HepG2 (cell line): ENCODE results near the gene RNASE11. TPM values are rescaled to one million over a fixed set of nuclear protein-coding genes. Genes with fewer than 3 reads are reported as not detected.

Source experiments
- ATAC-seq: fragments of 200-7000 bp; cut with Tn5 transposase; 3 replicates; pipeline ENCODE4 v1.9.1; 2020; ENCODE audit warnings: mild to moderate bottlenecking, moderate library complexity
- BruUV-seq: library from RNA; stranded (reverse); fragments of 400-500 nt; replicated peaks from 2 replicates; lab custom pipeline; 2021; lab: Mats Ljungman, UMichigan
- CTCF ChIA-PET: fragments of 300-600 bp; formaldehyde crosslinking; extraction: SDS; loops from one replicate; lab custom pipeline; 2021; ENCODE audit warnings: low total read pairs, inconsistent platforms, low intra/inter-chr PET ratio; lab: Yijun Ruan, JAX
- POLR2A ChIA-PET: fragments of 350-600 bp; sonication (Branson Sonifier 250); formaldehyde crosslinking; loops from one replicate; lab custom pipeline; 2020; ENCODE audit warnings: antibody characterized with exemption, inconsistent platforms; lab: Yijun Ruan, JAX
- DNase-seq: peaks from one replicate; pipeline ENCODE4 v3.0.0-alpha.2; 2015; ENCODE audit warnings: low spot score
- FAIRE-seq: peaks from 3 replicates; lab custom pipeline; 2011; peaks lifted over from hg19 to GRCh38; lab: Jason Lieb, UNC
- H2AFZ ChIP-seq: one replicate; pipeline ENCODE4 v1.6.1; 2011; ENCODE audit warnings: low read length, inconsistent platforms
- H3K27ac ChIP-seq: fragments of 300-600 bp; 3 replicates; pipeline ENCODE4 v1.8.0; 2011; ENCODE audit warnings: mixed run types, mild to moderate bottlenecking, mixed read lengths, low read length, inconsistent platforms; ENCODE audit not compliant: insufficient read depth; ENCODE audit errors: extremely low read length
- H3K27me3 ChIP-seq, 2 experiments: fragments of 200-600 bp in 1 of 2; 2 replicates in 1 of 2; 3 replicates in 1 of 2; pipeline versions ENCODE4 v1.6.0 to v1.8.0; 2011; ENCODE audit warnings: low read length in 2 of 2, mild to moderate bottlenecking in 2 of 2, moderate library complexity in 2 of 2, inconsistent platforms in 1 of 2; ENCODE audit not compliant: insufficient read depth in 2 of 2, control insufficient read depth in 1 of 2
- H3K36me3 ChIP-seq, 2 experiments: fragments of 200-600 bp in 1 of 2; replicated peaks in 1 of 2; 2 replicates in 1 of 2; 3 replicates in 1 of 2; pipeline versions ENCODE4 v1.5.1 to v1.8.0; 2011; ENCODE audit warnings: low read length in 2 of 2, inconsistent platforms in 1 of 2; ENCODE audit not compliant: insufficient read depth in 2 of 2, control insufficient read depth in 1 of 2
- H3K4me1 ChIP-seq: 2 replicates; pipeline ENCODE4 v1.5.1; 2012; ENCODE audit warnings: low read length, inconsistent platforms; ENCODE audit not compliant: insufficient read depth
- H3K4me2 ChIP-seq: 2 replicates; pipeline ENCODE4 v1.6.0; 2011; ENCODE audit warnings: low read depth, low read length, inconsistent platforms
- H3K4me3 ChIP-seq, 3 experiments: fragments of 200-600 bp in 1 of 3; sonication (generic), shearing (Covaris generic) in 1 of 3; replicated peaks in 1 of 3; 2 replicates each; pipeline ENCODE4 v1.5.1; 2011 to 2016; ENCODE audit warnings: low read length in 3 of 3, inconsistent platforms in 2 of 3, low read depth in 2 of 3, mild to moderate bottlenecking in 2 of 3, control low read depth in 1 of 3, mixed read lengths in 1 of 3; ENCODE audit not compliant: insufficient read depth in 1 of 3
- H3K79me2 ChIP-seq: one replicate; pipeline ENCODE4 v1.6.1; 2011; ENCODE audit warnings: low read length, inconsistent platforms; ENCODE audit not compliant: insufficient read depth
- H3K9ac ChIP-seq: 2 replicates; pipeline ENCODE4 v1.6.0; 2011; ENCODE audit warnings: mild to moderate bottlenecking, low read depth, low read length, inconsistent platforms; ENCODE audit not compliant: insufficient read depth
- H3K9me3 ChIP-seq: 2 replicates; pipeline ENCODE4 v1.5.1; 2012; ENCODE audit warnings: mild to moderate bottlenecking, low read length
- H4K20me1 ChIP-seq: 2 replicates; pipeline ENCODE4 v1.6.0; 2011; ENCODE audit warnings: inconsistent platforms, mild to moderate bottlenecking, low read length, moderate library complexity; ENCODE audit not compliant: insufficient read depth
- HOXA3 ChIP-seq: sonication (generic); formaldehyde crosslinking; IDR thresholded peaks from 2 replicates; pipeline ENCODE4 v1.5.0; 2020; ENCODE audit warnings: missing genetic modification reagents
- LCORL ChIP-seq, 2 experiments: fragments of 450-650 bp in 1 of 2; sonication (generic) in 1 of 2; formaldehyde crosslinking in 1 of 2; IDR thresholded peaks; 2 replicates each; pipeline versions ENCODE4 v1.5.0 to v1.6.1; 2017 to 2020; ENCODE audit warnings: antibody characterized with exemption in 1 of 2, missing genetic modification reagents in 1 of 2
- MIER3 ChIP-seq: IDR thresholded peaks from 2 replicates; pipeline ENCODE4 v1.6.1; 2016; ENCODE audit warnings: missing compliant biosample characterization, borderline replicate concordance
- PHF5A ChIP-seq: IDR thresholded peaks from one replicate; pipeline ENCODE4 v1.6.1; 2018; ENCODE audit warnings: low read depth, missing genetic modification reagents; ENCODE audit not compliant: unreplicated experiment
- RARA ChIP-seq: IDR thresholded peaks from 2 replicates; pipeline ENCODE4 v1.6.1; 2016; ENCODE audit warnings: missing genetic modification reagents, missing compliant biosample characterization
- SNAI1 ChIP-seq: sonication (generic); formaldehyde crosslinking; IDR thresholded peaks from 2 replicates; pipeline ENCODE4 v1.5.0; 2020; ENCODE audit warnings: mild to moderate bottlenecking, missing genetic modification reagents, borderline replicate concordance
- SRF ChIP-seq: IDR thresholded peaks from 2 replicates; pipeline ENCODE4 v1.6.1; 2011; ENCODE audit warnings: mild to moderate bottlenecking, low read depth, low read length, moderate library complexity
- TGIF2 ChIP-seq: IDR thresholded peaks from 2 replicates; pipeline ENCODE4 v1.6.1; 2016; ENCODE audit warnings: control low read depth, missing compliant biosample characterization
- ZBTB7B ChIP-seq: sonication (generic); formaldehyde crosslinking; IDR thresholded peaks from 2 replicates; pipeline ENCODE4 v1.4.0; 2020; ENCODE audit warnings: missing genetic modification reagents
- ZEB1 ChIP-seq: IDR thresholded peaks from 2 replicates; pipeline ENCODE4 v1.6.1; 2012; ENCODE audit warnings: mild to moderate bottlenecking, low read depth, inconsistent platforms; ENCODE audit not compliant: insufficient replicate concordance
- ZNF124 ChIP-seq: sonication (generic); formaldehyde crosslinking; IDR thresholded peaks from 2 replicates; pipeline ENCODE4 v1.4.0; 2020; ENCODE audit warnings: missing genetic modification reagents
- ZNF138 ChIP-seq: sonication (generic); formaldehyde crosslinking; IDR thresholded peaks from 2 replicates; pipeline ENCODE4 v1.5.0; 2020; ENCODE audit warnings: mild to moderate bottlenecking, low read depth, missing genetic modification reagents
- ZNF552 ChIP-seq: sonication (generic); formaldehyde crosslinking; IDR thresholded peaks from 2 replicates; pipeline ENCODE4 v1.9.0; 2022; ENCODE audit warnings: missing genetic modification reagents, mild to moderate bottlenecking, borderline replicate concordance
- ZNF605 ChIP-seq: sonication (generic); formaldehyde crosslinking; IDR thresholded peaks from 2 replicates; pipeline ENCODE4 v1.8.0; 2022; ENCODE audit warnings: mild to moderate bottlenecking, missing genetic modification reagents
- WGBS: methylation state at CpG from one replicate; pipeline ENCODE4 v1.1.6; 2017; ENCODE audit warnings: low lambda C conversion rate; 5-methylcytosine and 5-hydroxymethylcytosine counted together
- in situ Hi-C: cut with HindIII; loops from 2 replicates; pipeline ENCODE4 v1.10.0; 2017; ENCODE audit warnings: low pct_unique_long_range_greater_than_20kb; ENCODE audit not compliant: extremely low pct_ligation_motif_present
- intact Hi-C: fragments of 100-400 bp; cut with micrococcal nuclease; formaldehyde crosslinking; loops from one replicate; pipeline ENCODE4 v1.10.0; 2022; ENCODE audit not compliant: unreplicated experiment
- polyA plus RNA-seq, 8 experiments: library from polyadenylated mRNA; depleted of rRNA in 3 of 8; stranded (reverse) in 7 of 8; unstranded in 1 of 8; fragments of >200 nt; fragmentation: Illumina TruSeq in 4 of 8; extraction: Trizol in 4 of 8; gene quantifications; 2 replicates each; pipeline versions ENCODE4 v1.2.1 to v1.2.3, GENCODE V29; 2011 to 2016; ENCODE audit warnings: low read depth in 4 of 8, missing spikeins in 1 of 8, mixed read lengths in 1 of 8; ENCODE audit not compliant: insufficient read depth in 1 of 8
- total RNA-seq, 5 experiments: library from RNA; depleted of rRNA; stranded (reverse); fragments of >200 nt; fragmentation: Illumina TruSeq; extraction: Trizol; gene quantifications; 2 replicates each; pipeline ENCODE4 v1.2.3, GENCODE V29; 2016; ENCODE audit warnings: low read depth in 1 of 5
- TF ChIP-seq, protein P1 (sequence below), 2 experiments: sonication (generic) in 1 of 2; formaldehyde crosslinking in 1 of 2; IDR thresholded peaks; 2 replicates each; pipeline versions ENCODE4 v1.4.0 to v1.6.1; 2016 to 2020; ENCODE audit warnings: borderline replicate concordance in 1 of 2, low read depth in 1 of 2, mild to moderate bottlenecking in 1 of 2, missing genetic modification reagents in 1 of 2
- TF ChIP-seq, protein P2 (sequence below): sonication (generic); formaldehyde crosslinking; IDR thresholded peaks from 2 replicates; pipeline ENCODE4 v1.5.0; 2020; ENCODE audit warnings: missing genetic modification reagents
- TF ChIP-seq, protein P3 (sequence below): sonication (generic); formaldehyde crosslinking; IDR thresholded peaks from 2 replicates; pipeline ENCODE4 v1.4.0; 2020; ENCODE audit warnings: mild to moderate bottlenecking, missing genetic modification reagents

The RNASE11 gene
- total and polyA plus RNA-seq, 2 of the 13 experiments (the other 11 are each of a cell fraction or from before 2014, with no cell fraction given): not detected

DNA sequence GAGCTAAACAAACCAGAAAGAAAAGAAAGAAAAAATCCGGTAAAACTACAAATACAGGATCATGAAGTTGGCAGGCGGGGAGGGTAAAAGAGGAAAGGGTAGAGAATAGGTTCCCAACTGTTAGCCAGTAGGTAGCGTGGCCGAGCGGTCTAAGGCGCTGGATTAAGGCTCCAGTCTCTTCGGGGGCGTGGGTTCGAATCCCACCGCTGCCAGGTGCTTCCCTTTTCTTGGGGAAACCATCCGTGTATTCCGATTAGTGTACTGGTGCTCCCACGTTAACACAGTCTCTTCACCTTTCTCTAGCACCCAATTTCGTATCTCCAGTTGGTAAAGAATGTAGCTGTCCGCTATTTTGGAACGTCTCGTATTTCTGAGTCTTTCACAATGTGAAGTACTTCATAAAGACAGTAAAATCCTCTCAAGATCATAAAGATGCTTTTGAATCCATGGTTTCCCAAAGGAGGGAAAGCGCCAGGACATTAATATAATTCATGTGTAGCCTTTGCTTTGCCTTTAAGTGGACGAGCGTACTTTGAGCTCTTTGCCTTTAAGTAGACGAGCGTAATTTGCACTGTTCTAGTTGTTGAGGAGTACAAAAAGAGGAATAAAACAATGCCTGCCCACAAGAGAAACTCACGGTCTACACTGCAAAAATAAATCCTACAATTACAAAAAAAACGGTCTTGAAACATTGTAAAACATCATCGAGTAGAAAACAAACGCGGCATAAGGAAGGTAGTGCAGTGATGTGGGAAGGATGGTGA is 22.4 kb upstream of the RNASE11 start:
- Histone ChIP-seq H3K4me1 (peaks cover 73% of the 10 kb centered on the region), H3K4me3 (peak overlapping the region; percentile 78 to 99 (median 94)), H3K9ac (peak overlapping the region; percentile 63), H3K9me3 (no peaks in the 10 kb centered on the region), H4K20me1 (no peaks in the 10 kb centered on the region), H2AFZ (peak overlapping the region; percentile 24), H3K79me2 (no peaks in the 10 kb centered on the region), H3K27me3 (no peaks in the 10 kb centered on the region; a peak in 1 of 5 replicates), H3K27ac (peak overlapping the region; percentile 38), H3K4me2 (peak overlapping the region; percentile 83), H3K36me3 (no peaks in the 10 kb centered on the region)
- 3% methylated on average over 27 of the region's 27 CpGs for WGBS
- FAIRE-seq: peak; percentile 37
- BruUV-seq: no TSS peak
- ChIA-PET POLR2A (interaction anchor here (0.7 to 2.3 kb wide), 6 partner anchors 21 to 267 kb away, joined by 3 to 10 read pairs (median 6); partner anchors contain the start of genes APEX1, PARP2 and RNASE4), CTCF (interaction anchor here (0.8 to 2.7 kb wide), 9 partner anchors 12 to 283 kb away, joined by 3 to 48 read pairs (median 7); no protein-coding TSS in a partner anchor)
- peak; percentile 81 for DNase-seq
- intact Hi-C loops (no loop called here), in situ Hi-C loops (loop anchor here (25.0 kb wide), 1 partner anchor 148 kb away; the partner anchor contains the start of genes APEX1, OSGEP, PIP4P1 and PNP)
- peak; percentile 46 for ATAC-seq
- TF ChIP-seq LCORL (IDR thresholded peaks at IDR 0.05) (no peak), LCORL (CRISPR knock-in tag; IDR thresholded peaks at IDR 0.05) (peak; percentile 58; the same call in 1 of the 2 replicates), ZNF138 (CRISPR knock-in tag) (peak; percentile 35; the same call in 1 of the 2 replicates), HOXA3 (CRISPR knock-in tag) (peak; percentile 43; the same call in 1 of the 2 replicates), SRF (peak; percentile 5; the same call in 1 of the 2 replicates), PHF5A (CRISPR knock-in tag) (peak; percentile 30), ZNF605 (peak; percentile 86; the same call in 1 of the 2 replicates), MIER3 (peak; percentile 95), ZEB1 (no peak), RARA (peak; percentile 52), ZNF124 (CRISPR knock-in tag) (no peak; the same call in 1 of the 2 replicates), TGIF2 (peak; percentile 85), SNAI1 (CRISPR knock-in tag) (peak; percentile 64; the same call in 1 of the 2 replicates), ZNF552 (CRISPR knock-in tag) (no peak), ZBTB7B (CRISPR knock-in tag) (peak; percentile 94)
- TF ChIP-seq, protein P1, sequence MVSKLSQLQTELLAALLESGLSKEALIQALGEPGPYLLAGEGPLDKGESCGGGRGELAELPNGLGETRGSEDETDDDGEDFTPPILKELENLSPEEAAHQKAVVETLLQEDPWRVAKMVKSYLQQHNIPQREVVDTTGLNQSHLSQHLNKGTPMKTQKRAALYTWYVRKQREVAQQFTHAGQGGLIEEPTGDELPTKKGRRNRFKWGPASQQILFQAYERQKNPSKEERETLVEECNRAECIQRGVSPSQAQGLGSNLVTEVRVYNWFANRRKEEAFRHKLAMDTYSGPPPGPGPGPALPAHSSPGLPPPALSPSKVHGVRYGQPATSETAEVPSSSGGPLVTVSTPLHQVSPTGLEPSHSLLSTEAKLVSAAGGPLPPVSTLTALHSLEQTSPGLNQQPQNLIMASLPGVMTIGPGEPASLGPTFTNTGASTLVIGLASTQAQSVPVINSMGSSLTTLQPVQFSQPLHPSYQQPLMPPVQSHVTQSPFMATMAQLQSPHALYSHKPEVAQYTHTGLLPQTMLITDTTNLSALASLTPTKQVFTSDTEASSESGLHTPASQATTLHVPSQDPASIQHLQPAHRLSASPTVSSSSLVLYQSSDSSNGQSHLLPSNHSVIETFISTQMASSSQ (IDR thresholded peaks at IDR 0.05; ENCODE audit: low read depth): no peak
- TF ChIP-seq, protein P1 (CRISPR knock-in tag; IDR thresholded peaks at IDR 0.05; ENCODE audit: borderline replicate concordance): no peak
- TF ChIP-seq, protein P2, sequence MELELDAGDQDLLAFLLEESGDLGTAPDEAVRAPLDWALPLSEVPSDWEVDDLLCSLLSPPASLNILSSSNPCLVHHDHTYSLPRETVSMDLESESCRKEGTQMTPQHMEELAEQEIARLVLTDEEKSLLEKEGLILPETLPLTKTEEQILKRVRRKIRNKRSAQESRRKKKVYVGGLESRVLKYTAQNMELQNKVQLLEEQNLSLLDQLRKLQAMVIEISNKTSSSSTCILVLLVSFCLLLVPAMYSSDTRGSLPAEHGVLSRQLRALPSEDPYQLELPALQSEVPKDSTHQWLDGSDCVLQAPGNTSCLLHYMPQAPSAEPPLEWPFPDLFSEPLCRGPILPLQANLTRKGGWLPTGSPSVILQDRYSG (CRISPR knock-in tag): no peak
- TF ChIP-seq, protein P3, sequence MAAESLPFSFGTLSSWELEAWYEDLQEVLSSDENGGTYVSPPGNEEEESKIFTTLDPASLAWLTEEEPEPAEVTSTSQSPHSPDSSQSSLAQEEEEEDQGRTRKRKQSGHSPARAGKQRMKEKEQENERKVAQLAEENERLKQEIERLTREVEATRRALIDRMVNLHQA (CRISPR knock-in tag): 0 out of 2 replicates have a peak, but pooled peaks have one; percentile 32
